ENCODE results near the gene LILRA2.
"Not testable (repeated sequence)": the region's sequence is repeated elsewhere in the genome, so short reads cannot be mapped to it uniquely, and the experiment has no call there.

The LILRA2 gene

DNA sequence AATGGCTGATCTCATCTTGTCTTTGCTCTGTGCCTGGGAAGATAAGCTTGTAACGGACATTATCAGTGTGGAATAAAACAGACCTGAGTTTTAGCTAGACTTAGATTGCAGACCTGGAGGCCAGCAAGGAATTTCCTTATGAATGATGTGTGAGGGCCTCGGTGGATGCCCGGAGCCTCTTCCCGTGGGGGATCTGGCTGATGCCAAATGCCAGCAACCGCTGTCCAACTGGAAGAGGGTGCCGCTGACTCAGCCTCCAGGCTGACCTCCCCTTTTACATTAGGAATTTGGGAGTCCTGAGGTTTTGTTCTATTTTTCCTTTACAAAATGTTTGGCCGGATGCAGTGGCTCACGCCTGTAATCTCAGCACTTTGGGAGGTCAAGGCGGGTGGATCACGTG, 19.6 kb upstream of the LILRA2 start:
- DNase-seq, result no peak
- Mint-ChIP-seq H3K9me3 (peaks cover 4% of the 10 kb centered on the region), H3K36me3 (no peaks in the 10 kb centered on the region), H3K27ac (no peak overlapping the region), H3K4me1 (peaks cover 13% of the 10 kb centered on the region), H3K4me3 (no peak overlapping the region), H3K27me3 (peaks cover 48% of the 10 kb centered on the region)
- CTCF ChIA-PET, result interaction anchor here (0.6 kb wide), 1 partner anchor 782 kb away, joined by 3 read pairs; no protein-coding TSS in a partner anchor

DNA sequence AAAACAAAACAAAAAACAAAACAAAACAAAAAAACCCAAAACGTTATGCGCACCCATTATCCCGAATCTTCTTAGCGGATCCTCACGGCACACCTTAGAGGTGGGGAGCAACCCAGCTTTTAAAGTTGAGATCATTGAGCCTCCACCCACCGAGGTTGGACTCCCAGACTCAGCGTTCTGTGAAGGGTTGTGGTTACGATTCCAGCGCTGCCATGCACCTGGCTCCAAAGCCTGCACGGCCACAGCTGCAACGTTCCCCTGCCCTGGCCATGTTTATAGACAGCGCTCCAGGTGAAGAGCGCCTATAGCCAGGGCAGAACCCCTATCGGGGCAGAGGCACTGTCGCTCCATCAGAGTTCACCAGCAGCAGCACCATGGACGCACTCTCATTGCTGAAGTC, 18.7 kb upstream of the LILRA2 start:
- no peak overlapping the region for H3K27ac Mint-ChIP-seq

DNA sequence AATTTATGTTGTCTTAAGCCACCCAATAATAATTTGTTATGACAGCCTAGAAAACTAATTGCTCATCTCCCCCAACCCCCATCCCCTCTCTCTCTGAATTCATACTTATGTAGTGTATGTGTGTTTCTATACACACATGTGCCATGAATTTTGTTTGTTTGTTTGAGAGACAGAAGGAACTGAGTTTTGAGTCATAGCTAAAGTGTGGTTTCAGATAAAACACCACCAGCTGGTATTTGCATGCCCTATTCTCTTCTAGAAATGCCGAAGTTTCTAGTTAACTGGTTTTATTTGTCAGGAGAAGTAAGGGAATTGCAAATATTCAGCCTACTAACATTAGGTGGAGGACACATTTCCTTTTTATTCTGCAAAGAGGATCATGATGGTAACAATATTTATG, 17.4 kb upstream of the LILRA2 start:
- Mint-ChIP-seq H3K9me3 (peaks cover 4% of the 10 kb centered on the region), H3K4me1 (peaks cover 8% of the 10 kb centered on the region), H3K4me3 (no peak overlapping the region), H3K36me3 (no peaks in the 10 kb centered on the region), H3K27ac (no peak overlapping the region), H3K27me3 (peaks cover 42% of the 10 kb centered on the region)
- no peak for DNase-seq
- CTCF ChIA-PET, result no interaction called here

More for the DNA sequence above, 18.7 kb upstream of the LILRA2 start:
- Mint-ChIP-seq H3K4me3 (no peak overlapping the region), H3K4me1 (peaks cover 13% of the 10 kb centered on the region), H3K27me3 (peaks cover 44% of the 10 kb centered on the region), H3K9me3 (peaks cover 4% of the 10 kb centered on the region), H3K36me3 (no peaks in the 10 kb centered on the region)
- CTCF ChIA-PET, result no interaction called here
- DNase-seq, result no peak

DNA sequence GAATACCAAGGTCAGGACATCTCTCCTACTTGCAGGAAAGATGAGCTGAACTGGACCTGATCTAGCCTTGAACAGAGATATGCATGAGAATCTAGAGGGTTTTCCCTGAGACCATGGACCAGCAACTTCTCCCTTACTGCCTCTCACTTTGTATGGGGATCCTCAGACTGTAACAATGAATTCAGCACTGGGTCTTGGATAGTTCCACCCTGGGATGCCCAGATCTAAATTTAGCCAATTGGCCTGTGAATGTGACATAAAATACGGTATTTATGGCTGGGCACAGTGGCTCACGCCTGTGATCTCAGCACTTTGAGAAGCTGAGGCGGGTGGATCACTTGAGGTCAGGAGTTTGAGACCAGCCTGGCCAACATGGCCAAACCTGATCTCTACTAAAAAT, 15.3 kb upstream of the LILRA2 start:
- no peaks in the 10 kb centered on the region for H3K36me3 Mint-ChIP-seq
- no peaks in the 10 kb centered on the region for H3K4me1 Mint-ChIP-seq
- no peak for DNase-seq
- no peak overlapping the region for H3K27ac Mint-ChIP-seq
- H3K27me3 Mint-ChIP-seq, result peaks cover 45% of the 10 kb centered on the region
- no peaks in the 10 kb centered on the region for H3K9me3 Mint-ChIP-seq
- CTCF ChIA-PET, result no interaction called here
- H3K4me3 Mint-ChIP-seq, result no peak overlapping the region

DNA sequence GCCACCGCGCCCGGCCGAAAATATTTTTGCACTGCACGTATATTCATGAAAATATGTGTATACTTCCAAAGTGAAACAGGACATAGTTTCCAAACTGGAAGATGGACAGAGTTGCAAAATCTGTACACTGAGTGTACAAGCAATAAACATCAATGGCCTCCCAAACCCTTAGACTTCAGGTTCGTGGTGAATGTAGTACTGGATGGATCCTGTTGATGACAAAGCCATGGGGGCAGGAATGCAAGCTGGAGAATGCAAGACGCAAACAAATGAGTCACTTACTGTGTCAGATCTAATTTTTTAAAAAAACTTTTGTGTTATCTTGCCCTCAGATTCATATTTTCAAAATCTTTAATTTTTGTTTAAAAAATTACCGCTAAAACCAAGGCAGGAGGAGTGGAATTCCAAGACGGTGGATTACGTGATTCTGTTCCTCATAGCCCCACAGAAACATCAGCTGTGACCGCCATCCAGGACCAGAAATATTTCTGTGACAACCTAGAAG, 12.7 kb upstream of the LILRA2 start:
- Mint-ChIP-seq H3K4me1 (no peaks in the 10 kb centered on the region), H3K4me3 (no peak overlapping the region), H3K9me3 (no peaks in the 10 kb centered on the region), H3K27ac (no peak overlapping the region), H3K27me3 (peaks cover 23% of the 10 kb centered on the region), H3K36me3 (no peaks in the 10 kb centered on the region)
- no peak for DNase-seq
- CTCF ChIA-PET, result no interaction called here

DNA sequence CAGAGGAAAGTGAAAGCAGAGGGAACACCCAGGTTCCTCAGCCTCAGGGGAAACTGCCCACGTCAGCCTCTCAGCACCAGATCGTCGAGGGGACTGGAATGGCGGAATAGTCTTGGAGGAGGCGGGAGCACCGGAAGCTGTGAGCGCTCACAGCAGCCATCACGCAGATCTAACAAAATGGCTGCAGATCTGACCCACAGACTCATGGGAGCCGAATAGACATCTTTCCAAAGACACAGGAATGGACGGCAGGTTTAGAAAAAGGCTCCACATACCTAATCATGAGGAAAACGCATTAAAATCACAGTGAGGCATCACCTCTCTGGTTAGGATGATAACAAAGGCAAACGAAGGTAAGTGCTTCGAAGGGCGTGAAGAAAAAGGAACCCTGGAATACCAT, 11.8 kb upstream of the LILRA2 start:
- no peaks in the 10 kb centered on the region for H3K9me3 Mint-ChIP-seq

DNA sequence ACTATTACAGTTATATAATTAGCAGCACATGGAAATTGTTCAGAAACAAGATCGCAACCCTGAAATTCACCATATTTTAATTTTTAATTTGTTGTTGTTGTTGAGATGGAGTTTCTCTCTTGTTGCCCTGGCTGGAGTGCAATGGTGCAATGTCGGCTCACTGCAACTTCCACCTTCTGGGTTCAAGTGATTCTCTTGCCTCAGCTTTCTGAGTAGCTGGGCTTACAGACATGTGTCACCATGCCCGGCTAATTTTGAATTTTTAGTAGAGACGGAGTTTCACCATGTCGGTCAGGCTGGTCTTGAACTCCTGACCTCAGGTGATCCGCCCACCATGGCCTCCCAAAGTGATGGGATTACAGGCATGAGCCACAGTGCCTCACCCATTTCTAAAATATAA, 10.4 kb upstream of the LILRA2 start:
- H3K27ac Mint-ChIP-seq, H3K36me3 Mint-ChIP-seq, H3K4me3 Mint-ChIP-seq, CTCF ChIA-PET, DNase-seq, H3K9me3 Mint-ChIP-seq, H3K4me1 Mint-ChIP-seq: not testable (repeated sequence)
- peaks cover 31% of the 10 kb centered on the region for H3K27me3 Mint-ChIP-seq

More for the DNA sequence above, 11.8 kb upstream of the LILRA2 start:
- no peak overlapping the region for H3K4me3 Mint-ChIP-seq
- H3K36me3 Mint-ChIP-seq, result no peaks in the 10 kb centered on the region
- CTCF ChIA-PET, result no interaction called here
- no peak overlapping the region for H3K27ac Mint-ChIP-seq
- no peak for DNase-seq
- no peaks in the 10 kb centered on the region for H3K4me1 Mint-ChIP-seq
- peaks cover 31% of the 10 kb centered on the region for H3K27me3 Mint-ChIP-seq

DNA sequence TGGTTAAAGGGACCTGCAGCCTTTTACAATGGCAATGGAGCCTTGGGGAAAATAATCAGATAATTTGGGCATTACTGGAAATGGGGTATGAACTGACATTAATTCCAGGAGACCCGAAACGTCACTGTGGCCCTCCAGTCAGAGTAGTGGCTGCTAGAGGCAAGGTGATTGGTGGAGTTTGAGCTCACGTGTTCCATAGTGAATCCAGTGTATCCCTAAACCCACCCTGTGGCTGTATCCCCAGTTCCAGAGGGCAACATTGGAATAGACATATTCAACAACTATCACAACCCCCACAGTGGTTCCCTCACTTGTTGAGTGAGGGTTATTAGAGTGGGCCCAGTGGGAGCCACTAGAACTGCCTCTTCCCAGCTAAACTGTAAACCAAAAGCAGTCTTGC, 3.3 kb upstream of the LILRA2 start:
- Mint-ChIP-seq H3K4me1 (peaks cover 27% of the 10 kb centered on the region), H3K27me3 (peaks cover 70% of the 10 kb centered on the region), H3K9me3 (no peaks in the 10 kb centered on the region), H3K36me3 (no peaks in the 10 kb centered on the region), H3K4me3 (no peak overlapping the region), H3K27ac (no peak overlapping the region)
- CTCF ChIA-PET, result no interaction called here
- DNase-seq, result no peak

DNA sequence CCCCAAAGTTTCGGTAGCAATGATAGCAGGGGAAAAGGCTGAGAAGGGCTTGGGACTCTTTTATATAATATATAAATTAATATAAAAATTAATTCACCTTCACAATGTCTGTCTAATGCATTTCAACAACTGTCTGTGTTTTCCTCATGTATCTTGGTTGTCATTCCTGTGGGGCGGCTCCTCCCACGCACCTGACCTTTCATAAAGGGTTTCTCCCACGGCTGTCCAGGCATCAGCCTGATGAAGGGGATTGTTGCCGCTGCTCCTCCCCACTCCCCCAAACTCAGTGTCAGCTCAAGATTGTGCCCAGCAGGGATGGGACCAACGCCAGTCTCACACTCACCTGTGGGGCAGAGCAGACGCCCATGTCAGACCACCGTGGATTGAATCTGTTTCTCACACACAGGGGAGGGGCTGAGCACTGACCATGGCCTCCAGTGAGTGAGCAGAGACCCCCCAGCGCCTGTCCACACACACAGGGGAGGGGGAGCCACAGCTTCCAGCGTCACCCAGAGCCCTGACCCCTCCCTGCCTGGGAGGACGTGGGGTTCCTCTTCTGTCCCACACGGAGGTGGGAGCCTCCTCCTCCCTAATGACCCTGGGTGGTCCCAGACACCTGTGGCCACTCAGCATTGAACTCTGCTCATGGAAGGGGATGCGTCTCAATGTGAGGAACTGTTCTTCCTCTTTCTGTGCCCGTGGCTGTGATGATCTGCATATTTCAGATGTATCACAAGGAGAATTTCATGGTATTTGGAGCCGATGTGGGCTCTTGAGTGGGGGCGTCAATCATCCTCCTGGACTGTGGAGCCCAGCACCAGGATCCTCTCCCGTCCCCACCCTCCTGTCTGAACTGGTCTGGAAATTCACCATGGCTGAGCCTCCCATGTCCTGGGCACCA, 1.6 kb upstream of the LILRA2 start:
- H3K27ac Mint-ChIP-seq, H3K4me3 Mint-ChIP-seq, H3K9me3 Mint-ChIP-seq, DNase-seq, CTCF ChIA-PET, H3K36me3 Mint-ChIP-seq: not testable (repeated sequence)
- Mint-ChIP-seq H3K4me1 (peaks cover 27% of the 10 kb centered on the region), H3K27me3 (peaks cover 70% of the 10 kb centered on the region)

DNA sequence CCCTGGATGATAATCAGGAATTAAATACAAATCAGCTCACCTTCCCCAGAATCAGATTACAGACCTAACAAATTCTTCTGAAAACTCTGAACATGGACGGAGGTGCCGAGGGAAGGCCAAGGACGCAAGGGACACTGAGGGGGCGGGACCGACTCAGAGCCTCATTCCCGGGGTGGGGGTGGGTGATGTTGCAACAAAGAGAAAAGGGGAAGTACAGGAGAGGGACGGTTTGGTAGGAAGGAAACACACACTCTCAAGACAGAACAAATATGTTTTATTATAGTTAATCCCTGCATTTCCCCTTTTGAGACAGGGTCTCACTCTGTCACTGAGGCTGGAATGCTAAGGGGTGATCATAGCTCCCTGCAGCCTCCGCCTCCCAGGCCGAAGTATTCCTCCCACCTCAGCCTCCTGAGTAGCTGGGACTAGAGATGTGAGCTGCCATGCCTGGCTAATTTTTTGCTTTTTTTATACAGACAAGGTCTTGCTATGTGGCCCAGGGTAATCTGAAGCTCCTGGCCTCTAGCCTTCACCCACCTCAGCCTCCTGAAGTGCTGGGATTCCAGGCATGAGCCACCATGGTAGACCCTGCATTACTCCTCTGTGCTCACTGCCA, 786 bp upstream of the LILRA2 start:
- Mint-ChIP-seq H3K27ac (no peak overlapping the region), H3K4me3 (no peak overlapping the region), H3K4me1 (peaks cover 24% of the 10 kb centered on the region), H3K27me3 (peaks cover 69% of the 10 kb centered on the region), H3K9me3 (no peaks in the 10 kb centered on the region), H3K36me3 (no peaks in the 10 kb centered on the region)
- DNase-seq, result no peak
- CTCF ChIA-PET, result no interaction called here

DNA sequence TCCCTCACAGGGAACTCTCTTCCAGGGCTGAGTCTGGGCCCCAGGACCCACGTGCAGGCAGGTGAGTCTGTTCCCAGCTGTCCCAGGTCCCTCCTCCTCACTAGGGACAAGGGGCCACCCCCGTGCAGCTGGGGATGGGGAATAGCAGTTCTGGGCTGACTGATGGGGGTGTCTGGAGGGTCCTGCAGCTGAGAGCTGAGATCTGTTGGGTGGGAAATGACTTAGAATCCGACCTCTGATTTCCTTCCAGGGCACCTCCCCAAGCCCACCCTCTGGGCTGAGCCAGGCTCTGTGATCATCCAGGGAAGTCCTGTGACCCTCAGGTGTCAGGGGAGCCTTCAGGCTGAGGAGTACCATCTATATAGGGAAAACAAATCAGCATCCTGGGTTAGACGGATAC, 461 bp downstream of the LILRA2 start:
- Mint-ChIP-seq H3K9me3 (no peaks in the 10 kb centered on the region), H3K4me3 (no peak overlapping the region), H3K36me3 (no peaks in the 10 kb centered on the region), H3K27ac (no peak overlapping the region), H3K27me3 (peaks cover 69% of the 10 kb centered on the region), H3K4me1 (peaks cover 16% of the 10 kb centered on the region)
- CTCF ChIA-PET, result no interaction called here
- no peak for DNase-seq

DNA sequence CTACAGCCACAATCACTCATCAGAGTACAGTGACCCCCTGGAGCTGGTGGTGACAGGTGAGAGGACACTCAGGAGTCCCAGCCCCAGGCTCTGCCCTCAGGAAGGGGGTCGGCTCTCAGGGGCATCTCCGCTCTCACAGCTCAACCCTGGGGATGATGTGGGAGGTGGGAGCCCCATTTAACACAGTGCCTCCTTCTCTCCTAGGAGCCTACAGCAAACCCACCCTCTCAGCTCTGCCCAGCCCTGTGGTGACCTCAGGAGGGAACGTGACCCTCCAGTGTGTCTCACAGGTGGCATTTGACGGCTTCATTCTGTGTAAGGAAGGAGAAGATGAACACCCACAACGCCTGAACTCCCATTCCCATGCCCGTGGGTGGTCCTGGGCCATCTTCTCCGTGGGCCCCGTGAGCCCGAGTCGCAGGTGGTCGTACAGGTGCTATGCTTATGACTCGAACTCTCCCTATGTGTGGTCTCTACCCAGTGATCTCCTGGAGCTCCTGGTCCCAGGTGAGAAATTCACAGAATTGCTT, 1.0 kb downstream of the LILRA2 start:
- no peak overlapping the region for H3K27ac Mint-ChIP-seq
- CTCF ChIA-PET, result no interaction called here
- peaks cover 66% of the 10 kb centered on the region for H3K27me3 Mint-ChIP-seq
- peaks cover 16% of the 10 kb centered on the region for H3K4me1 Mint-ChIP-seq
- H3K36me3 Mint-ChIP-seq, result no peaks in the 10 kb centered on the region
- no peak overlapping the region for H3K4me3 Mint-ChIP-seq
- H3K9me3 Mint-ChIP-seq, result no peaks in the 10 kb centered on the region
- no peak for DNase-seq

DNA sequence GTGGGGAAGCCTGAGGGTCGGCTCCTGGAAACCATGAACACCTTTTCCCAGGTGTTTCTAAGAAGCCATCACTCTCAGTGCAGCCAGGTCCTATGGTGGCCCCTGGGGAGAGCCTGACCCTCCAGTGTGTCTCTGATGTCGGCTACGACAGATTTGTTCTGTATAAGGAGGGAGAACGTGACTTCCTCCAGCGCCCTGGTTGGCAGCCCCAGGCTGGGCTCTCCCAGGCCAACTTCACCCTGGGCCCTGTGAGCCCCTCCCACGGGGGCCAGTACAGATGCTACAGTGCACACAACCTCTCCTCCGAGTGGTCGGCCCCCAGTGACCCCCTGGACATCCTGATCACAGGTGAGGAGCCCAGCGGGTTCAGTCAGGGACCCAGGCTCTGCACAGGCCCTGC, 1.6 kb downstream of the LILRA2 start:
- H3K27me3 Mint-ChIP-seq, result peaks cover 63% of the 10 kb centered on the region
- DNase-seq, H3K4me3 Mint-ChIP-seq, H3K27ac Mint-ChIP-seq, H3K9me3 Mint-ChIP-seq, H3K36me3 Mint-ChIP-seq, CTCF ChIA-PET: not testable (repeated sequence)
- H3K4me1 Mint-ChIP-seq, result peaks cover 16% of the 10 kb centered on the region

DNA sequence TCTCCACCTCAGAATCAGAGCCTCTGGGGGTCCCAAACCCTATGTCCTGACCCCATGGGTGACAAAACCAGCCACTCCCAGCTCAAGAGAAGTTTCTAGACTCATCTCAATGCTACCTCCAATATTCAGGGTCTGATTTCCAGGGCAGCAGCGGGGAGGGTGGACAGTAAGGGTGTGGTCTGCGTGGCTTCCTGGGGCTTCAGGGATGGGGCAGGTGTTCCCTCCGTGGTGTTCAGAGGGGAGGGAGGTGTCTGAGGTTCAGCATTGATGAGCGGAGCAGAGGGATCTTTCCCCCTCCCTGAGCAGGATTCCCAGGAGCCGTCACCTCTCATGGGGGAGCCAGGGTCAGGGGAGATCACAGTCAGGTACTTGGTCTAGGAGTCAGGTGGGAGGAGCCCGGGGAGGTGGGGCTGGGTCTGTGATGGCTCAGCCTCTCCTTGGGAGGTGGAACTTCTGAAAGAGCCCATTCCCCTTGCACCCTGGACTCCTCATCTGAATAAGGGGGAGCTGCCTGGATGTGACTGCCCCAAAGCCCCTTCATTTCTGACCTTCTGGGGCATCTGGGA, 2.9 kb downstream of the LILRA2 start:
- Mint-ChIP-seq H3K4me1 (peaks cover 16% of the 10 kb centered on the region), H3K4me3 (no peak overlapping the region), H3K36me3 (no peaks in the 10 kb centered on the region), H3K27me3 (peaks cover 52% of the 10 kb centered on the region), H3K9me3 (no peaks in the 10 kb centered on the region), H3K27ac (no peak overlapping the region)
- DNase-seq, result no peak
- CTCF ChIA-PET, result no interaction called here
